Fibroblast of villous mesenchyme (primary cell): ENCODE results near the gene AKR1E2. TPM values are rescaled to one million over a fixed set of nuclear protein-coding genes. Genes with fewer than 3 reads are reported as not detected.

ENCODE experiments used
- DNase-seq: peaks from one replicate; pipeline ENCODE4 v3.0.0-alpha.2; 2010; ENCODE audit warnings: low read depth
- H3K4me3 ChIP-seq: 2 replicates; pipeline ENCODE4 v1.5.1; 2011; ENCODE audit warnings: low read depth, mild to moderate bottlenecking, low read length
- CTCF ChIP-seq: IDR thresholded peaks from 2 replicates; pipeline ENCODE4 v1.5.1; 2012; ENCODE audit warnings: low read depth, mild to moderate bottlenecking, low read length; ENCODE audit not compliant: insufficient read depth
- total RNA-seq: library from RNA; depleted of rRNA; stranded (reverse); fragments of >200 nt; gene quantifications from 2 replicates; pipeline ENCODE4 v1.2.3, GENCODE V29; 2012

AKR1E2 gene
- total RNA-seq, 1 donor, result 9.1 TPM

- TF ChIP-seq CTCF, result no peak
- DNase-seq, result no peak
These were observed 68.3 kb downstream of the AKR1E2 start for GRCh38 chr10:4894335-4894734.

More at GRCh38 chr10:4894335-4894734, 68.3 kb downstream of the AKR1E2 start:
- H3K4me3 ChIP-seq, result no peak overlapping the region

Other genes with a start within 250 kb of the AKR1E2 start
- 6.0 and 8.4 TPM in 2 replicates for gene AKR1C1, start 137.2 kb downstream of the AKR1E2 start, total RNA-seq
- 1.6 and 5.2 TPM in 2 replicates for gene AKR1C2, start 177.7 kb downstream of the AKR1E2 start, total RNA-seq